PC-3 (cell line): Measurements from ENCODE around the gene MAD1L1.

Experiments
- CTCF ChIP-seq: fragments of 300-600 bp; sonication (generic); conservative IDR thresholded peaks from 2 replicates; pipeline ENCODE4 v1.5.1; 2017; ENCODE audit warnings: antibody characterized with exemption, low read depth, mild to moderate bottlenecking, low read length
- EZH2 ChIP-seq: fragments of 300-600 bp; sonication (generic); IDR thresholded peaks from one replicate; pipeline ENCODE4 v1.6.1; 2017; ENCODE audit warnings: antibody characterized with exemption, mild to moderate bottlenecking, low read length; ENCODE audit not compliant: unreplicated experiment

- no peak for TF ChIP-seq CTCF
- no peak for TF ChIP-seq EZH2
These were observed 22.0 kb downstream of the MAD1L1 start for GRCh38 chr7:2210551-2211258.
